ENCODE results near the gene ILF3. TPM values are rescaled to one million over a fixed set of nuclear protein-coding genes. Genes with fewer than 3 reads are reported as not detected.

The ILF3 gene
- total and polyA plus RNA-seq, 2 of the 13 experiments (the other 11 are each of a cell fraction or from before 2014, with no cell fraction given), result 120 to 173 TPM

DNA sequence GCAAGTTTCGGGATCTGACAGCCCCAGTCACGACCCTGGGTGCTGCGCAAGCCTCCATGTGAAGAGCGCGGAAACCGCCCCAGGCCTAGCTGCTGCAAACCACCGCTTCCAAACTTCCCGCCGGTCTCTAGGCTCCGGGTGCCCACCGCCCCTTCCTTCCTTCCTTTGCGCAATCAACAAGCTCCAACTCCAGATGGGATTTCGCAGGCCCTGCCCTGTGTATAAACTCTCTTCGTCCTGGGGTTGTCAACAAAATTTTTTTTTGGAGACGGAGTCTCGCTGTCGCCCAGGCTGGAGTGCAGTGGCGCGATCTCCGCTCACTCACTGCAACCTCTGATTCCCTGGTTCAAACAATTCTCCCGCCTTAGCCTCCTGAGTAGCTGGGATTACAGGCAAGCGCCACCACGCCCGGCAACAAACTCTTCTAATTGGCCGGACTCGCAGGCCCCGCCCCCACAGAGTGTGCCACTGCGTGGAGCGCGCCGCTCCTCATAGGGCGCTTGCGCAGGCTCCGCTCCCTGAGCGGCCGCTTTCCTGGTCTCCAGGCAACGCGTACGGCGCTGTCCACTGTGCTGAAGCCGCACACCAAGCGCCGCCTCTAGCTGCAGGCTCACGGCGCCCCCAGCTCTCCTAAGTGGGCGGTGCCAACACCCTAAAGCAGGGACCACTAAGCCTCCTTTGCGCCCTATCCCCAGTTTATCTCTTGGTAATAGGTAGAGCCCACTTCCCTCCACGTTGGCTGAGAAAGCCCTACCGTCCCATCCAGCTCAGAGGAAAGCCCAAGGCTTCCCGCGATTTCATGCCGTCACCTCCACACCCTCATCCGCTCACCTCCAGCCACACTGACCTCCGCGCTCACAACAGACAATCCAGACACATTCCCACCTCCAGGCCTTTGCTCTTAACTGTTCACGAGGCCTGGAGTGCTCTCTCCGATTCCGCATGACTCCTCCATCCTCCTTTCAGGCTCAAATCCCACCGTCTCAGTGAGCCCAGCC lies 41.6 kb downstream of the ILF3 start (continued):
- TF ChIP-seq, protein P1, sequence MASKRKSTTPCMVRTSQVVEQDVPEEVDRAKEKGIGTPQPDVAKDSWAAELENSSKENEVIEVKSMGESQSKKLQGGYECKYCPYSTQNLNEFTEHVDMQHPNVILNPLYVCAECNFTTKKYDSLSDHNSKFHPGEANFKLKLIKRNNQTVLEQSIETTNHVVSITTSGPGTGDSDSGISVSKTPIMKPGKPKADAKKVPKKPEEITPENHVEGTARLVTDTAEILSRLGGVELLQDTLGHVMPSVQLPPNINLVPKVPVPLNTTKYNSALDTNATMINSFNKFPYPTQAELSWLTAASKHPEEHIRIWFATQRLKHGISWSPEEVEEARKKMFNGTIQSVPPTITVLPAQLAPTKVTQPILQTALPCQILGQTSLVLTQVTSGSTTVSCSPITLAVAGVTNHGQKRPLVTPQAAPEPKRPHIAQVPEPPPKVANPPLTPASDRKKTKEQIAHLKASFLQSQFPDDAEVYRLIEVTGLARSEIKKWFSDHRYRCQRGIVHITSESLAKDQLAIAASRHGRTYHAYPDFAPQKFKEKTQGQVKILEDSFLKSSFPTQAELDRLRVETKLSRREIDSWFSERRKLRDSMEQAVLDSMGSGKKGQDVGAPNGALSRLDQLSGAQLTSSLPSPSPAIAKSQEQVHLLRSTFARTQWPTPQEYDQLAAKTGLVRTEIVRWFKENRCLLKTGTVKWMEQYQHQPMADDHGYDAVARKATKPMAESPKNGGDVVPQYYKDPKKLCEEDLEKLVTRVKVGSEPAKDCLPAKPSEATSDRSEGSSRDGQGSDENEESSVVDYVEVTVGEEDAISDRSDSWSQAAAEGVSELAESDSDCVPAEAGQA (IDR thresholded peaks at IDR 0.05; ENCODE audit: low read depth), result no peak
- TF ChIP-seq, protein P1 (CRISPR knock-in tag; IDR thresholded peaks at IDR 0.05; ENCODE audit: borderline replicate concordance), result 0 out of 2 replicates have a peak, but pooled peaks have one; percentile 75
- TF ChIP-seq SMYD3 (CRISPR knock-in tag; IDR thresholded peaks at IDR 0.05) (peak; percentile 68; the same call in 1 of the 2 replicates), ZBTB42 (CRISPR knock-in tag; IDR thresholded peaks at IDR 0.05) (0 out of 2 replicates have a peak, but pooled peaks have one; percentile 32), ZNF670 (CRISPR knock-in tag; IDR thresholded peaks at IDR 0.05; ENCODE audit: borderline replicate concordance) (0 out of 2 replicates have a peak, but pooled peaks have one; percentile 38), SRF (IDR thresholded peaks at IDR 0.05; ENCODE audit: low read depth, low read length) (0 out of 2 replicates have a peak, but pooled peaks have one; percentile 3)
- TF ChIP-seq, protein P2, sequence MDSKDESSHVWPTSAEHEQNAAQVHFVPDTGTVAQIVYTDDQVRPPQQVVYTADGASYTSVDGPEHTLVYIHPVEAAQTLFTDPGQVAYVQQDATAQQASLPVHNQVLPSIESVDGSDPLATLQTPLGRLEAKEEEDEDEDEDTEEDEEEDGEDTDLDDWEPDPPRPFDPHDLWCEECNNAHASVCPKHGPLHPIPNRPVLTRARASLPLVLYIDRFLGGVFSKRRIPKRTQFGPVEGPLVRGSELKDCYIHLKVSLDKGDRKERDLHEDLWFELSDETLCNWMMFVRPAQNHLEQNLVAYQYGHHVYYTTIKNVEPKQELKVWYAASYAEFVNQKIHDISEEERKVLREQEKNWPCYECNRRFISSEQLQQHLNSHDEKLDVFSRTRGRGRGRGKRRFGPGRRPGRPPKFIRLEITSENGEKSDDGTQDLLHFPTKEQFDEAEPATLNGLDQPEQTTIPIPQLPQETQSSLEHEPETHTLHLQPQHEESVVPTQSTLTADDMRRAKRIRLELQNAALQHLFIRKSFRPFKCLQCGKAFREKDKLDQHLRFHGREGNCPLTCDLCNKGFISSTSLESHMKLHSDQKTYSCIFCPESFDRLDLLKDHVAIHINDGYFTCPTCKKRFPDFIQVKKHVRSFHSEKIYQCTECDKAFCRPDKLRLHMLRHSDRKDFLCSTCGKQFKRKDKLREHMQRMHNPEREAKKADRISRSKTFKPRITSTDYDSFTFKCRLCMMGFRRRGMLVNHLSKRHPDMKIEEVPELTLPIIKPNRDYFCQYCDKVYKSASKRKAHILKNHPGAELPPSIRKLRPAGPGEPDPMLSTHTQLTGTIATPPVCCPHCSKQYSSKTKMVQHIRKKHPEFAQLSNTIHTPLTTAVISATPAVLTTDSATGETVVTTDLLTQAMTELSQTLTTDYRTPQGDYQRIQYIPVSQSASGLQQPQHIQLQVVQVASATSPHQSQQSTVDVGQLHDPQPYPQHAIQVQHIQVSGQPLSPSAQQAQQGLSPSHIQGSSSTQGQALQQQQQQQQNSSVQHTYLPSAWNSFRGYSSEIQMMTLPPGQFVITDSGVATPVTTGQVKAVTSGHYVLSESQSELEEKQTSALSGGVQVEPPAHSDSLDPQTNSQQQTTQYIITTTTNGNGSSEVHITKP (CRISPR knock-in tag; IDR thresholded peaks at IDR 0.05; ENCODE audit: low read depth), result peak; percentile 55; the same call in 1 of the 2 replicates
- TF ChIP-seq, protein P3, sequence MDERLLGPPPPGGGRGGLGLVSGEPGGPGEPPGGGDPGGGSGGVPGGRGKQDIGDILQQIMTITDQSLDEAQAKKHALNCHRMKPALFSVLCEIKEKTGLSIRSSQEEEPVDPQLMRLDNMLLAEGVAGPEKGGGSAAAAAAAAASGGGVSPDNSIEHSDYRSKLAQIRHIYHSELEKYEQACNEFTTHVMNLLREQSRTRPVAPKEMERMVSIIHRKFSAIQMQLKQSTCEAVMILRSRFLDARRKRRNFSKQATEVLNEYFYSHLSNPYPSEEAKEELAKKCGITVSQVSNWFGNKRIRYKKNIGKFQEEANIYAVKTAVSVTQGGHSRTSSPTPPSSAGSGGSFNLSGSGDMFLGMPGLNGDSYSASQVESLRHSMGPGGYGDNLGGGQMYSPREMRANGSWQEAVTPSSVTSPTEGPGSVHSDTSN (CRISPR knock-in tag; IDR thresholded peaks at IDR 0.05), result no peak
- TF ChIP-seq, protein P4, sequence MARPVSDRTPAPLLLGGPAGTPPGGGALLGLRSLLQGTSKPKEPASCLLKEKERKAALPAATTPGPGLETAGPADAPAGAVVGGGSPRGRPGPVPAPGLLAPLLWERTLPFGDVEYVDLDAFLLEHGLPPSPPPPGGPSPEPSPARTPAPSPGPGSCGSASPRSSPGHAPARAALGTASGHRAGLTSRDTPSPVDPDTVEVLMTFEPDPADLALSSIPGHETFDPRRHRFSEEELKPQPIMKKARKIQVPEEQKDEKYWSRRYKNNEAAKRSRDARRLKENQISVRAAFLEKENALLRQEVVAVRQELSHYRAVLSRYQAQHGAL (CRISPR knock-in tag; IDR thresholded peaks at IDR 0.05; ENCODE audit: not compliant biosample characterization), result peak; percentile 70
- TF ChIP-seq, protein P5, sequence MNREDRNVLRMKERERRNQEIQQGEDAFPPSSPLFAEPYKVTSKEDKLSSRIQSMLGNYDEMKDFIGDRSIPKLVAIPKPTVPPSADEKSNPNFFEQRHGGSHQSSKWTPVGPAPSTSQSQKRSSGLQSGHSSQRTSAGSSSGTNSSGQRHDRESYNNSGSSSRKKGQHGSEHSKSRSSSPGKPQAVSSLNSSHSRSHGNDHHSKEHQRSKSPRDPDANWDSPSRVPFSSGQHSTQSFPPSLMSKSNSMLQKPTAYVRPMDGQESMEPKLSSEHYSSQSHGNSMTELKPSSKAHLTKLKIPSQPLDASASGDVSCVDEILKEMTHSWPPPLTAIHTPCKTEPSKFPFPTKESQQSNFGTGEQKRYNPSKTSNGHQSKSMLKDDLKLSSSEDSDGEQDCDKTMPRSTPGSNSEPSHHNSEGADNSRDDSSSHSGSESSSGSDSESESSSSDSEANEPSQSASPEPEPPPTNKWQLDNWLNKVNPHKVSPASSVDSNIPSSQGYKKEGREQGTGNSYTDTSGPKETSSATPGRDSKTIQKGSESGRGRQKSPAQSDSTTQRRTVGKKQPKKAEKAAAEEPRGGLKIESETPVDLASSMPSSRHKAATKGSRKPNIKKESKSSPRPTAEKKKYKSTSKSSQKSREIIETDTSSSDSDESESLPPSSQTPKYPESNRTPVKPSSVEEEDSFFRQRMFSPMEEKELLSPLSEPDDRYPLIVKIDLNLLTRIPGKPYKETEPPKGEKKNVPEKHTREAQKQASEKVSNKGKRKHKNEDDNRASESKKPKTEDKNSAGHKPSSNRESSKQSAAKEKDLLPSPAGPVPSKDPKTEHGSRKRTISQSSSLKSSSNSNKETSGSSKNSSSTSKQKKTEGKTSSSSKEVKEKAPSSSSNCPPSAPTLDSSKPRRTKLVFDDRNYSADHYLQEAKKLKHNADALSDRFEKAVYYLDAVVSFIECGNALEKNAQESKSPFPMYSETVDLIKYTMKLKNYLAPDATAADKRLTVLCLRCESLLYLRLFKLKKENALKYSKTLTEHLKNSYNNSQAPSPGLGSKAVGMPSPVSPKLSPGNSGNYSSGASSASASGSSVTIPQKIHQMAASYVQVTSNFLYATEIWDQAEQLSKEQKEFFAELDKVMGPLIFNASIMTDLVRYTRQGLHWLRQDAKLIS (CRISPR knock-in tag; IDR thresholded peaks at IDR 0.05), result 0 out of 2 replicates have a peak, but pooled peaks have one; percentile 54

Data from HepG2 (cell line).